OCI-LY1 (cell line): ENCODE measurements around the gene MAPK9.

Experiments used
- H2AFZ ChIP-seq: fragments of 200-600 bp; sonication (generic), shearing (Covaris generic); 2 replicates; pipeline ENCODE4 v1.6.0; 2014; ENCODE audit warnings: antibody characterized with exemption, mild to moderate bottlenecking, low read length
- H3F3A ChIP-seq: fragments of 200-600 bp; sonication (generic), shearing (Covaris generic); 2 replicates; pipeline ENCODE4 v1.6.0; 2014; ENCODE audit warnings: mild to moderate bottlenecking, antibody characterized with exemption, low read length, moderate library complexity; ENCODE audit not compliant: insufficient read depth
- H3K27ac ChIP-seq: fragments of 200-600 bp; sonication (generic); 2 replicates; pipeline ENCODE4 v1.5.1; 2014; ENCODE audit warnings: low read length, mixed run types, mild to moderate bottlenecking, low read depth; ENCODE audit not compliant: poor library complexity, severe bottlenecking
- H3K27me3 ChIP-seq: fragments of 200-600 bp; sonication (generic); 2 replicates; pipeline ENCODE4 v1.6.0; 2014; ENCODE audit warnings: antibody characterized with exemption, mild to moderate bottlenecking, low read length, moderate library complexity; ENCODE audit not compliant: insufficient read depth
- H3K36me3 ChIP-seq: fragments of 200-600 bp; sonication (generic); 2 replicates; pipeline ENCODE4 v1.6.1; 2014; ENCODE audit warnings: mild to moderate bottlenecking, antibody characterized with exemption, low read length, moderate library complexity, mixed read lengths; ENCODE audit not compliant: insufficient read depth
- H3K4me1 ChIP-seq: fragments of 200-600 bp; sonication (generic); 2 replicates; pipeline ENCODE4 v1.5.1; 2014; ENCODE audit warnings: mild to moderate bottlenecking, low read length, moderate library complexity; ENCODE audit not compliant: insufficient read depth, severe bottlenecking
- H3K4me2 ChIP-seq: fragments of 200-600 bp; sonication (generic), shearing (Covaris generic); 2 replicates; pipeline ENCODE4 v1.6.1; 2014; ENCODE audit warnings: low read length
- H3K4me3 ChIP-seq: fragments of 200-600 bp; sonication (generic); 2 replicates; pipeline ENCODE4 v1.5.1; 2014; ENCODE audit warnings: low read length, low read depth, mild to moderate bottlenecking, mixed read lengths; ENCODE audit not compliant: poor library complexity, severe bottlenecking
- H3K79me2 ChIP-seq: fragments of 200-600 bp; shearing (Covaris generic); 2 replicates; pipeline ENCODE4 v1.6.1; 2016; ENCODE audit warnings: mixed run types, low read length, mixed read lengths; ENCODE audit not compliant: insufficient read depth
- H3K9ac ChIP-seq: fragments of 200-600 bp; sonication (generic), shearing (Covaris generic); 2 replicates; pipeline ENCODE4 v1.6.1; 2014; ENCODE audit warnings: mild to moderate bottlenecking, low read length, mixed read lengths
- H3K9me2 ChIP-seq: fragments of 200-600 bp; sonication (generic), shearing (Covaris generic); 2 replicates; pipeline ENCODE4 v1.6.1; 2014; ENCODE audit warnings: low read depth, mild to moderate bottlenecking, low read length, mixed read lengths
- H3K9me3 ChIP-seq: fragments of 200-600 bp; shearing (Covaris generic); 2 replicates; pipeline ENCODE4 v1.6.1; 2014; ENCODE audit warnings: low read length, mixed read lengths
- H4K20me1 ChIP-seq: fragments of 200-600 bp; sonication (generic), shearing (Covaris generic); 2 replicates; pipeline ENCODE4 v1.6.0; 2016; ENCODE audit warnings: mild to moderate bottlenecking, low read length; ENCODE audit not compliant: insufficient read depth
- CTCF ChIP-seq: fragments of 200-600 bp; sonication (generic), shearing (Covaris generic); IDR thresholded peaks from 2 replicates; pipeline ENCODE4 v1.5.1; 2017; ENCODE audit warnings: mild to moderate bottlenecking, antibody characterized with exemption, low read length, moderate library complexity, mixed read lengths
- EZH2 ChIP-seq: fragments of 200-600 bp; sonication (generic), shearing (Covaris generic); IDR thresholded peaks from 2 replicates; pipeline ENCODE4 v1.8.0; 2017; ENCODE audit warnings: borderline replicate concordance, mixed run types, mild to moderate bottlenecking, antibody characterized with exemption, low read length, moderate library complexity, mixed read lengths

The MAPK9 gene

GRCh38 chr5:180204276-180204819, 87.5 kb downstream of the MAPK9 start:
- no peak overlapping the region for H3K4me2 ChIP-seq
- H2AFZ ChIP-seq, result no peak overlapping the region
- H3K79me2 ChIP-seq, result no peaks in the 10 kb centered on the region
- H3K9ac ChIP-seq, result no peak overlapping the region
- H4K20me1 ChIP-seq, result no peaks in the 10 kb centered on the region
- 0 out of 2 replicates have a peak, but pooled peaks cover 4% of the 10 kb centered on the region for H3K27me3 ChIP-seq
- TF ChIP-seq CTCF, result no peak
- no peak for TF ChIP-seq EZH2
- no peaks in the 10 kb centered on the region for H3K9me3 ChIP-seq
- H3K36me3 ChIP-seq, result no peaks in the 10 kb centered on the region
- no peaks in the 10 kb centered on the region for H3F3A ChIP-seq
- H3K4me1 ChIP-seq, result peaks cover 4% of the 10 kb centered on the region
- H3K9me2 ChIP-seq, result no peaks in the 10 kb centered on the region
- H3K4me3 ChIP-seq, result no peak overlapping the region
- no peak overlapping the region for H3K27ac ChIP-seq

- Histone ChIP-seq H3K36me3 (no peaks in the 10 kb centered on the region), H3K4me2 (no peak overlapping the region), H3K79me2 (no peaks in the 10 kb centered on the region), H3K4me3 (no peak overlapping the region), H3K4me1 (no peaks in the 10 kb centered on the region), H3K9ac (no peak overlapping the region), H3K27ac (no peak overlapping the region), H3K27me3 (0 out of 2 replicates have a peak, but pooled peaks cover 3% of the 10 kb centered on the region), H4K20me1 (no peaks in the 10 kb centered on the region), H3K9me3 (no peaks in the 10 kb centered on the region), H3K9me2 (no peaks in the 10 kb centered on the region), H3F3A (no peaks in the 10 kb centered on the region), H2AFZ (no peak overlapping the region)
- no peak for TF ChIP-seq CTCF
- TF ChIP-seq EZH2, result no peak
Measured at GRCh38 chr5:180202939-180203573, 88.8 kb downstream of the MAPK9 start.

GRCh38 chr5:180201051-180201987, 90.6 kb downstream of the MAPK9 start:
- no peaks in the 10 kb centered on the region for H3K9me2 ChIP-seq
- peak; percentile 66 for TF ChIP-seq CTCF
- TF ChIP-seq EZH2, result no peak
- no peak overlapping the region for H2AFZ ChIP-seq
- no peaks in the 10 kb centered on the region for H4K20me1 ChIP-seq
- no peaks in the 10 kb centered on the region for H3K27me3 ChIP-seq
- H3K4me1 ChIP-seq, result no peaks in the 10 kb centered on the region
- H3K4me2 ChIP-seq, result no peak overlapping the region
- no peaks in the 10 kb centered on the region for H3K36me3 ChIP-seq
- no peak overlapping the region for H3K9ac ChIP-seq
- no peaks in the 10 kb centered on the region for H3K9me3 ChIP-seq
- no peak overlapping the region for H3K4me3 ChIP-seq
- no peak overlapping the region for H3K27ac ChIP-seq
- H3K79me2 ChIP-seq, result no peaks in the 10 kb centered on the region
- no peaks in the 10 kb centered on the region for H3F3A ChIP-seq
